HL-60 (cell line): ENCODE data around the gene NOS1AP.

Source experiments
- DNase-seq, 2 experiments: peaks; one replicate each; pipeline ENCODE4 v3.0.0-alpha.2; 2010 to 2020; ENCODE audit warnings: low read depth in 1 of 2, low spot score in 1 of 2
- H3K27ac ChIP-seq: fragments of 250-450 bp; sonication (Bioruptor Pico); replicated peaks from 2 replicates; pipeline ENCODE4 v1.5.1; 2020; ENCODE audit warnings: mild to moderate bottlenecking, moderate library complexity
- H3K27me3 ChIP-seq: fragments of 250-450 bp; sonication (Bioruptor Pico); 2 replicates; pipeline ENCODE4 v1.5.1; 2021; ENCODE audit warnings: mild to moderate bottlenecking, moderate library complexity; ENCODE audit not compliant: insufficient read depth, poor library complexity, severe bottlenecking
- H3K4me3 ChIP-seq: replicated peaks from 2 replicates; pipeline ENCODE4 v1.5.1; 2011; ENCODE audit warnings: mild to moderate bottlenecking, control low read depth, low read length; ENCODE audit not compliant: insufficient read depth
- CTCF ChIP-seq: IDR thresholded peaks from one replicate; pipeline ENCODE4 v1.5.1; 2011; ENCODE audit warnings: low read length, control low read depth, inconsistent platforms; ENCODE audit not compliant: insufficient read depth
- GABPA ChIP-seq: IDR thresholded peaks from 2 replicates; pipeline ENCODE4 v1.6.1; 2012; ENCODE audit warnings: low read depth
- POLR2AphosphoS5 ChIP-seq: IDR thresholded peaks from 2 replicates; pipeline ENCODE4 v1.6.1; 2012; ENCODE audit warnings: low read depth
- SPI1 ChIP-seq: IDR thresholded peaks from 2 replicates; pipeline ENCODE4 v1.6.1; 2012; ENCODE audit warnings: low read depth, mild to moderate bottlenecking, borderline replicate concordance
- TF ChIP-seq, protein P1 (sequence below): IDR thresholded peaks from 2 replicates; pipeline ENCODE4 v1.6.1; 2012; ENCODE audit warnings: low read depth; ENCODE audit not compliant: insufficient replicate concordance

The NOS1AP gene

DNA sequence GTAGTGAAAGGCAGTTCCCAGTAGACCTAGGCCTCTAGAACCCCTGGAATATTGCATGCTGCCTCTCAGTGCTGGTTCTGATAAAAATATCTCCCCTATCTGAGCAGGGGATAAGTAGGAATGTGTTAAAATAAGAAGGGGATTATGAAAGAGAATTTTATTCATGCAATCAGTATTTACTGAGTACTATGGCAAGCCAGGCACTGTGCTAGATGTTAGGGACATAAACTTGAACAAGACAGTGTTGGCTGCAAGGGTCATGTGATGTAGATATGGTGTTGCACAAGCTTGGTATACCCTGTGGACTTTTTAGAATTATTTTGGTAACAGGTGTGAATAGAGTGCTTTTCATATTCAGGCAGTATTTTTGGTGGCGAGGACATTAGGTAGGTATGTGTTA is 23.6 kb downstream of the NOS1AP start:
- H3K27me3 ChIP-seq: no peaks in the 10 kb centered on the region
- no peak overlapping the region for H3K27ac ChIP-seq
- no peak for DNase-seq
- H3K4me3 ChIP-seq: no peak overlapping the region
- TF ChIP-seq POLR2AphosphoS5 (no peak), SPI1 (no peak), CTCF (no peak), GABPA (no peak)
- TF ChIP-seq, protein P1, sequence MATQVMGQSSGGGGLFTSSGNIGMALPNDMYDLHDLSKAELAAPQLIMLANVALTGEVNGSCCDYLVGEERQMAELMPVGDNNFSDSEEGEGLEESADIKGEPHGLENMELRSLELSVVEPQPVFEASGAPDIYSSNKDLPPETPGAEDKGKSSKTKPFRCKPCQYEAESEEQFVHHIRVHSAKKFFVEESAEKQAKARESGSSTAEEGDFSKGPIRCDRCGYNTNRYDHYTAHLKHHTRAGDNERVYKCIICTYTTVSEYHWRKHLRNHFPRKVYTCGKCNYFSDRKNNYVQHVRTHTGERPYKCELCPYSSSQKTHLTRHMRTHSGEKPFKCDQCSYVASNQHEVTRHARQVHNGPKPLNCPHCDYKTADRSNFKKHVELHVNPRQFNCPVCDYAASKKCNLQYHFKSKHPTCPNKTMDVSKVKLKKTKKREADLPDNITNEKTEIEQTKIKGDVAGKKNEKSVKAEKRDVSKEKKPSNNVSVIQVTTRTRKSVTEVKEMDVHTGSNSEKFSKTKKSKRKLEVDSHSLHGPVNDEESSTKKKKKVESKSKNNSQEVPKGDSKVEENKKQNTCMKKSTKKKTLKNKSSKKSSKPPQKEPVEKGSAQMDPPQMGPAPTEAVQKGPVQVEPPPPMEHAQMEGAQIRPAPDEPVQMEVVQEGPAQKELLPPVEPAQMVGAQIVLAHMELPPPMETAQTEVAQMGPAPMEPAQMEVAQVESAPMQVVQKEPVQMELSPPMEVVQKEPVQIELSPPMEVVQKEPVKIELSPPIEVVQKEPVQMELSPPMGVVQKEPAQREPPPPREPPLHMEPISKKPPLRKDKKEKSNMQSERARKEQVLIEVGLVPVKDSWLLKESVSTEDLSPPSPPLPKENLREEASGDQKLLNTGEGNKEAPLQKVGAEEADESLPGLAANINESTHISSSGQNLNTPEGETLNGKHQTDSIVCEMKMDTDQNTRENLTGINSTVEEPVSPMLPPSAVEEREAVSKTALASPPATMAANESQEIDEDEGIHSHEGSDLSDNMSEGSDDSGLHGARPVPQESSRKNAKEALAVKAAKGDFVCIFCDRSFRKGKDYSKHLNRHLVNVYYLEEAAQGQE: no peak

DNA sequence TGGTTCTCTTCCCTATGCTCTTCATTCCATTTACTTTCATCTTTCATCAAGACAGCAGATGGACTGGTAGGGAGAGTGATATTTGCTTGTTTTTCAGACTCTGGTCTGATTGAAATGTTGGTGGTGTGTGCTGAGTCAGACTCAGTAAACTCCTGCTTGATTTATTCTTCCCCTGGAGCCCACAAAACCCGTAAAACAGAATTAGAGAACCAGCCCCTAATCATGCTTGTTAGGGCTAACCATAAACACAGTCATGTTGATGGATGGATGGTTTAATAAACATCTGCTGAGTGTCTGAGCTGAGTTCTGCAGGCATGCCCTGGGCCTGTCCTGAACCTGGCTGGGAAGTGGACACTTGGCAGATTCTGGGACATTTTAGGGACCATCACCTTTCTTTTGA is 24.8 kb downstream of the NOS1AP start:
- TF ChIP-seq POLR2AphosphoS5 (no peak), SPI1 (no peak), GABPA (no peak)
- TF ChIP-seq, protein P1: no peak
- Histone ChIP-seq H3K27me3 (no peaks in the 10 kb centered on the region), H3K27ac (no peak overlapping the region), H3K4me3 (no peak overlapping the region)
- DNase-seq: no peak

DNA sequence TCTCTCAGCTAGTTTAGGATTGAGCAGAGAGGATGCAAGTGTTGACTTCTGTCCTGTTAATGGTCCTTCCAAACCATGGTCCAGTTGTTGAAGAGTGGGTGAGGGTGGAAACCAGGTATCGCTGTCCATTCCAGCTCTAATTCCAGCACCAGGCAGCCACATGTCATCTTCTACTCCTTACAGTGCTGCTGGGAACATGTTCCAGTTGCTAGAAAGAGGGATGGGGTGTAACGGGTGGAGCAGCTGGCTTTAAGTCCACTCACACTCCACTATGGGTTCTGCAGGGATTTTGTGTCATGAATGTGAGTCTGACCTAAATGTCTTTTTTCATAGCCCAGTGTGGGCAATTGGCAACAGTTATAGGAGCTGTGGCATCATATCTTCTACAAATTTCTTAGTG is 25.2 kb downstream of the NOS1AP start:
- TF ChIP-seq SPI1 (no peak), POLR2AphosphoS5 (no peak), GABPA (no peak), CTCF (no peak)
- TF ChIP-seq, protein P1: no peak
- H3K27me3 ChIP-seq: no peaks in the 10 kb centered on the region
- no peak overlapping the region for H3K4me3 ChIP-seq
- no peak overlapping the region for H3K27ac ChIP-seq
- DNase-seq: no peak

DNA sequence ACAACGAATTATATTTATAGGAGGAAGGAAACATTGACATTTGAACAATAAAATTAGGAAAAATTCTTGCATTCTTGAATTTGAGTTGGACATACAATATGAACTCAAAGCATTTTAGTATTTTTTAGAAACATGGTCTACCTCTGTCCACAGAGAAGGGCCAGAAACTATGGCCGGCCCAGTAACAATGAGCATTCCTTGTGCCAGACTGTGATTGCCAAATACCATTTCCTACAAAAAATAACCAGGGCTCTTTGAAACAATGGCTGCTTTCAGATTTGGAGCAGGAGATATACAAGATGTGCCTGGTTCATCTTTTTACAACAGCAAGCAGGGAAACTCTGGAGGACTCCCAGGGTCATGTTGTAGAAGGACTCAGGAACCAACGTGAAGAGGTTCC is 38.4 kb downstream of the NOS1AP start:
- Histone ChIP-seq H3K4me3 (no peak overlapping the region), H3K27me3 (no peaks in the 10 kb centered on the region), H3K27ac (no peak overlapping the region)
- TF ChIP-seq GABPA (no peak), CTCF (no peak), SPI1 (no peak), POLR2AphosphoS5 (no peak)
- TF ChIP-seq, protein P1: no peak
- DNase-seq: no peak
